HG03108 (cell line): ENCODE data around the gene DTWD2.
"Not testable (repeated sequence)": the region's sequence is repeated elsewhere in the genome, so short reads cannot be mapped to it uniquely, and the experiment has no call there.

Experiments used
- ATAC-seq: cut with Tn5 transposase; IDR thresholded peaks from one replicate; pipeline ENCODE4 v1.9.1; 2021; ENCODE audit warnings: moderate library complexity; ENCODE audit not compliant: unreplicated experiment

Gene DTWD2

GRCh38 chr5:118953652-118954005 lies 34.7 kb downstream of the DTWD2 start:
- no peak for ATAC-seq

GRCh38 chr5:118952992-118953651 lies 35.2 kb downstream of the DTWD2 start:
- ATAC-seq: no peak

- not testable (repeated sequence) for ATAC-seq
These were observed 36.0 kb downstream of the DTWD2 start for GRCh38 chr5:118952306-118952705.

GRCh38 chr5:118950354-118950753 lies 38.0 kb downstream of the DTWD2 start:
- ATAC-seq: not testable (repeated sequence)

GRCh38 chr5:118946138-118946800 lies 42.1 kb downstream of the DTWD2 start:
- no peak for ATAC-seq

- ATAC-seq: no peak
These were observed 50.8 kb downstream of the DTWD2 start for GRCh38 chr5:118937393-118938061.

- no peak for ATAC-seq
These were observed 54.6 kb downstream of the DTWD2 start for GRCh38 chr5:118933703-118934102.

GRCh38 chr5:118931564-118931963 lies 56.8 kb downstream of the DTWD2 start:
- no peak for ATAC-seq

- ATAC-seq: no peak
These were observed 64.3 kb downstream of the DTWD2 start for GRCh38 chr5:118924006-118924389.

- no peak for ATAC-seq
These were observed 64.9 kb downstream of the DTWD2 start for GRCh38 chr5:118923295-118924005.

- ATAC-seq: no peak
These were observed 66.5 kb downstream of the DTWD2 start for GRCh38 chr5:118921866-118922265.

- ATAC-seq: no peak
These were observed 69.3 kb downstream of the DTWD2 start for GRCh38 chr5:118919016-118919415.

GRCh38 chr5:118918232-118918631 lies 70.1 kb downstream of the DTWD2 start:
- no peak for ATAC-seq

GRCh38 chr5:118907536-118907935 lies 80.8 kb downstream of the DTWD2 start:
- not testable (repeated sequence) for ATAC-seq

- no peak for ATAC-seq
These were observed 81.4 kb downstream of the DTWD2 start for GRCh38 chr5:118906947-118907346.

- ATAC-seq: no peak
These were observed 83.2 kb downstream of the DTWD2 start for GRCh38 chr5:118905196-118905595.

- no peak for ATAC-seq
These were observed 85.5 kb downstream of the DTWD2 start for GRCh38 chr5:118902656-118903438.

- ATAC-seq: no peak
These were observed 93.6 kb downstream of the DTWD2 start for GRCh38 chr5:118894709-118895108.

- no peak for ATAC-seq
These were observed 97.1 kb downstream of the DTWD2 start for GRCh38 chr5:118891252-118891651.

- ATAC-seq: no peak
These were observed 99.2 kb downstream of the DTWD2 start for GRCh38 chr5:118889165-118889564.

- ATAC-seq: no peak
These were observed 99.8 kb downstream of the DTWD2 start for GRCh38 chr5:118888556-118888955.
